Tibial artery (tissue), 4 donors: Measurements from ENCODE around the gene ROBO1.

Experiments used
- DNase-seq, 2 donors: peaks; one replicate each; pipeline ENCODE4 v3.0.0-alpha.2; 2019
- H3K27ac ChIP-seq, 2 donors: fragments of 200-600 bp; sonication (generic) in 1 of 2; 1 replicate in 1 of 2; 2 replicates in 1 of 2; pipeline ENCODE4 v1.5.1; 2018 to 2019; ENCODE audit warnings: mild to moderate bottlenecking in 1 of 2
- H3K27me3 ChIP-seq, 2 donors: fragments of 200-600 bp; sonication (generic) in 1 of 2; one replicate each; pipeline versions ENCODE4 v1.5.1 to v1.6.0; 2016 to 2019
- H3K36me3 ChIP-seq, 3 donors: fragments of 200-600 bp; sonication (generic) in 2 of 3; one replicate each; pipeline ENCODE4 v1.5.1; 2016 to 2019; ENCODE audit warnings: mild to moderate bottlenecking in 2 of 3
- H3K4me1 ChIP-seq, 4 donors: fragments of 200-600 bp; sonication (generic) in 2 of 4; 1 replicate in 3 of 4; 2 replicates in 1 of 4; pipeline ENCODE4 v1.5.1; 2016 to 2019
- H3K4me3 ChIP-seq, 2 donors: fragments of 200-600 bp; sonication (generic) in 1 of 2; 1 replicate in 1 of 2; 2 replicates in 1 of 2; pipeline ENCODE4 v1.5.1; 2018 to 2019; ENCODE audit warnings: mild to moderate bottlenecking in 2 of 2
- H3K9me3 ChIP-seq, 3 donors: fragments of 200-600 bp; sonication (generic) in 1 of 3; one replicate each; pipeline ENCODE4 v1.5.1; 2016 to 2019
- intact Hi-C: fragments of 100-400 bp; cut with DNase I; formaldehyde crosslinking; loops from one replicate; pipeline ENCODE4 v1.15.0; 2023; ENCODE audit warnings: low total_unique reads
- TF ChIP-seq, protein P1 (sequence below), 2 experiments: fragments of 200-600 bp in 1 of 2; fragments of 450-650 bp in 1 of 2; IDR thresholded peaks; one replicate each; pipeline ENCODE4 v1.5.1; 2017 to 2019; ENCODE audit warnings: antibody characterized with exemption in 2 of 2, mild to moderate bottlenecking in 1 of 2, moderate library complexity in 1 of 2

Gene ROBO1

DNA sequence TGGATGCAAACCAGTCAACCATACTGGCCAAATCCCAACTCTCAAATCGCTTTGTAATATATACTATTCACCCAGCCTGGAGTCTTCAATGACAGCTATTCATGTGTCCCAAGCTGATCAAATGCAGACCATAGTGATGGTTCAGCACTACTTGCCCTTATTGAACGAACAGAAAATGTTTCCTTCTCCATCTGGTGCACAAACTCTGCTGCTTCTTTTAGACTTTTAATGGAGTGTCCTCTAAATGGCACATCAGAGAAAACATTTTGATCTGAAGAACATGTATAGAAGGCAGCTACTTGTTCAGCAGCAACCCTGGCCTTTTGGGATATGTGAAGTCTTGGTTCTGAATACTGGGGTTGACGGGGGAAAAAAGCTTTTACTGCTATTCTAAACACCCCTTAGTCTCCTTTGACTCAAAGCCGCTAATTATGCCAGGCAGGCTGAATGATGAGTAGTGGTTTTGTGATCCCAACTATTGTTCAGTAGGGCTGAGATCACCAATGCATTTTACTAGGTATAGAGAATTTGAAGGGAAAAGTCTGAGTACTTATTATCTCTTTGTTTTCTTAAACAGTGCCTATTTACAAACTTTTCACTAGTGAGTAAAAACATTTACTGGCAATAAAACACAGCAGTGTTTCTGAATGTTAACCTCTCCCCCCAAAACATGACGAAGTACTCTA is 781.2 kb downstream of the ROBO1 start:
- no peaks in the 10 kb centered on the region for H3K4me1 ChIP-seq
- H3K27ac ChIP-seq, result no peak overlapping the region
- TF ChIP-seq, protein P1, sequence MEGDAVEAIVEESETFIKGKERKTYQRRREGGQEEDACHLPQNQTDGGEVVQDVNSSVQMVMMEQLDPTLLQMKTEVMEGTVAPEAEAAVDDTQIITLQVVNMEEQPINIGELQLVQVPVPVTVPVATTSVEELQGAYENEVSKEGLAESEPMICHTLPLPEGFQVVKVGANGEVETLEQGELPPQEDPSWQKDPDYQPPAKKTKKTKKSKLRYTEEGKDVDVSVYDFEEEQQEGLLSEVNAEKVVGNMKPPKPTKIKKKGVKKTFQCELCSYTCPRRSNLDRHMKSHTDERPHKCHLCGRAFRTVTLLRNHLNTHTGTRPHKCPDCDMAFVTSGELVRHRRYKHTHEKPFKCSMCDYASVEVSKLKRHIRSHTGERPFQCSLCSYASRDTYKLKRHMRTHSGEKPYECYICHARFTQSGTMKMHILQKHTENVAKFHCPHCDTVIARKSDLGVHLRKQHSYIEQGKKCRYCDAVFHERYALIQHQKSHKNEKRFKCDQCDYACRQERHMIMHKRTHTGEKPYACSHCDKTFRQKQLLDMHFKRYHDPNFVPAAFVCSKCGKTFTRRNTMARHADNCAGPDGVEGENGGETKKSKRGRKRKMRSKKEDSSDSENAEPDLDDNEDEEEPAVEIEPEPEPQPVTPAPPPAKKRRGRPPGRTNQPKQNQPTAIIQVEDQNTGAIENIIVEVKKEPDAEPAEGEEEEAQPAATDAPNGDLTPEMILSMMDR (IDR thresholded peaks at IDR 0.05), result no peak
- H3K9me3 ChIP-seq, result peaks cover 0 to 5% (median 3%) of the 10 kb centered on the region in 3 donors
- intact Hi-C loops, result no loop called here
- no peaks in the 10 kb centered on the region for H3K36me3 ChIP-seq
- H3K4me3 ChIP-seq, result no peak overlapping the region
- no peaks in the 10 kb centered on the region for H3K27me3 ChIP-seq
- no peak for DNase-seq

DNA sequence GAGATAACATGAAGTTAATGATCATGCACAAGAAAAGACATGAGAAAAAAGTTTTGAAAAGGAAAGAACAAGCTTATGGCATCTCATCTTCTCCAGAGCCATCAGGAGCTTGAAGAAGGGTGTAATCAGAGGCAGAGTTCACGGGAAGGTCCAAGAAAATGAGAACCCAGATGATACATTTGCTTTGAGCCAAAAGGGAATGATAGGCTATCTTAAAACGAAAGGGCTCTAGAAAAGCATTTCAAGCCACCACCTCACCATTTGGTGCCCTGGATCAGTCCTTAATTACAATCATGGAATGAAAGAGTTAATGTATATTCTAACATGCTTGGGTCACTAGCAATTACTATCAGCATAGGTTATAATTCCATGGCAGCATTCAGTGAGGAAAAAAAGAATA is 781.8 kb downstream of the ROBO1 start:
- TF ChIP-seq, protein P1 (IDR thresholded peaks at IDR 0.05), result no peak
- no peak overlapping the region for H3K27ac ChIP-seq
- no peaks in the 10 kb centered on the region for H3K9me3 ChIP-seq
- intact Hi-C loops, result no loop called here
- H3K27me3 ChIP-seq, result no peaks in the 10 kb centered on the region
- no peaks in the 10 kb centered on the region for H3K4me1 ChIP-seq
- H3K4me3 ChIP-seq, result no peak overlapping the region
- DNase-seq, result no peak
- H3K36me3 ChIP-seq, result no peaks in the 10 kb centered on the region

DNA sequence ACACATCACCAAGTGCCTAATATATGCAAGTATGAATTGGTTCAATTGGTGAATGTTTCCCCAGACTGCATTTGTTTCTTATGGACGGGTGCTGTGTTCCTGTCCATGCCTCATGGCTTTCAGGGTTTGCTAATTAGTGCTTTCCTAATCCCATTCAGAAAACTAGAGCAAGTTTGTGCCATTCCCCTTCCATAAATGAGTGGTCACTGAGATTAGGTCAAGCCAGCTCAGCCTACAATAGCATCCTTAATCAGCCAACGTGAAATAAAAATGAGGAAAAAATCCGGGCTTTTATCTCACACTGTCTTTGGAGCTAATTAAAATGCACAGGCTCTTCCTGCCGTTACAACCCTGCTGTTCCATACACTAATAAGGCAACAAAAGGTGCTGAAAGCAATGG is 788.8 kb downstream of the ROBO1 start:
- DNase-seq, result no peak
- Histone ChIP-seq H3K27ac (no peak overlapping the region), H3K36me3 (no peaks in the 10 kb centered on the region), H3K9me3 (no peaks in the 10 kb centered on the region), H3K4me3 (no peak overlapping the region), H3K4me1 (no peaks in the 10 kb centered on the region), H3K27me3 (no peaks in the 10 kb centered on the region)
- TF ChIP-seq, protein P1 (IDR thresholded peaks at IDR 0.05), result no peak
- intact Hi-C loops, result no loop called here

DNA sequence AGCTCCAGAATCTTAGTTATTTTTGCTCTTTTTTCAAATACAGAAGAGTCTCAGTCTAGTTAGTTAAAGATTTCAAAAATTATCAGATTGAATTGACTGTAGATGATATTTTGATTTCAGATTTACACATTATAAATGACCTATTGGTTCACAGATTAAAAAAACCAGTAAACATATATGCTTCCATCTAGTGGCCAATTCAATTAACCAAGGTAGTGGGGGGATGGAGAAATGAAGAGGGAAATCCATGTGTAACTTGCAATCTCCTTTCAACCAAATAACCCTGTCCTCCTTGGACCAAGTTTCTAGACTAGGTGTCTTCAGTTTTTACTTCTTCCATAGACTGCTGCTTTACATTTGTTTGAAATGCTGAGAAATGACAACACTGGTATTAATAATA is 789.8 kb downstream of the ROBO1 start:
- no peak overlapping the region for H3K4me3 ChIP-seq
- H3K36me3 ChIP-seq, result no peaks in the 10 kb centered on the region
- no peak overlapping the region for H3K27ac ChIP-seq
- no peaks in the 10 kb centered on the region for H3K4me1 ChIP-seq
- no peaks in the 10 kb centered on the region for H3K9me3 ChIP-seq
- no peaks in the 10 kb centered on the region for H3K27me3 ChIP-seq
- TF ChIP-seq, protein P1 (IDR thresholded peaks at IDR 0.05), result peak in 1 of 2 experiments; percentile 20
- intact Hi-C loops, result no loop called here
- no peak for DNase-seq

DNA sequence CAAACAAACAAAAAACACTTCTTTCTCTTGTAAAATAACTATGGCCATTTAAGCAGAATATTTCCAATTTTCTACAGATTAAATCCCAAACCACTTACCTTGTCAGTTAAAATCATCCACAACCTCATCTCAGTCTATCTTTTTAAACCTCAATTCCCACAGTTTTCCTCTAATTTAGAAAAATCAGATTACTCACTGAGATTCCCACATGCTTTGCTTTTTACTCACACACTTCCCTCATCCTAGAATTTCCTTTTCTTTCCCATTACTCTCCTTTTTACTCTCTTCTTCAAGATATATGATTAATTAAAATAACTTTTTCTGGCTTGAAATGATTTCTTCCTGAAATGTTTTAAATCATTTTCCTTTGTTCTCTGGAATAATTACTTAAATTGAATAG is 790.7 kb downstream of the ROBO1 start:
- DNase-seq, result no peak
- TF ChIP-seq, protein P1 (IDR thresholded peaks at IDR 0.05), result no peak
- H3K27me3 ChIP-seq, result no peaks in the 10 kb centered on the region
- no peaks in the 10 kb centered on the region for H3K4me1 ChIP-seq
- H3K9me3 ChIP-seq, result no peaks in the 10 kb centered on the region
- no peak overlapping the region for H3K4me3 ChIP-seq
- intact Hi-C loops, result no loop called here
- H3K36me3 ChIP-seq, result no peaks in the 10 kb centered on the region
- no peak overlapping the region for H3K27ac ChIP-seq

DNA sequence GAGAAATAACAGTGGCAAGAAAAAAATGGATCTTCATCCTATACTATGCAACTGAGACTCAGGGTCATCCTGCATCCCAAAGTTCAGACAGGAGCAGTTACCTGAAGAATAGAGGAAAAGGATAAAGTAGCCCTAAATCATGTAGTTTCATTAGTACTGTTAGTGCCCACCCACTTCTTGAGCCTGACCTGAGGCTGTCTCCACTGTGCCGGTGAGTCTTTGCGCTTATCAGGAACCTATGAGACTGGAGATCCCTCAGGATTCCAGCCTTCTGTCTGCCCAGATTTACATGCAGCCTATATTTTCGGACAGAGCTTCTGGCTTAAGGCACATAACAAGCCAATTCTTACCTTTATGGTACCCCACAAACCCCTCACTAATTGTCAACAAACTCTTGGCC is 791.6 kb downstream of the ROBO1 start:
- TF ChIP-seq, protein P1 (IDR thresholded peaks at IDR 0.05), result no peak
- no peak for DNase-seq
- H3K27me3 ChIP-seq, result no peaks in the 10 kb centered on the region
- H3K36me3 ChIP-seq, result no peaks in the 10 kb centered on the region
- no peaks in the 10 kb centered on the region for H3K4me1 ChIP-seq
- H3K4me3 ChIP-seq, result no peak overlapping the region
- intact Hi-C loops, result no loop called here
- no peaks in the 10 kb centered on the region for H3K9me3 ChIP-seq
- H3K27ac ChIP-seq, result no peak overlapping the region
